Measurements from ENCODE around the gene MTPN.

MTPN gene

DNA sequence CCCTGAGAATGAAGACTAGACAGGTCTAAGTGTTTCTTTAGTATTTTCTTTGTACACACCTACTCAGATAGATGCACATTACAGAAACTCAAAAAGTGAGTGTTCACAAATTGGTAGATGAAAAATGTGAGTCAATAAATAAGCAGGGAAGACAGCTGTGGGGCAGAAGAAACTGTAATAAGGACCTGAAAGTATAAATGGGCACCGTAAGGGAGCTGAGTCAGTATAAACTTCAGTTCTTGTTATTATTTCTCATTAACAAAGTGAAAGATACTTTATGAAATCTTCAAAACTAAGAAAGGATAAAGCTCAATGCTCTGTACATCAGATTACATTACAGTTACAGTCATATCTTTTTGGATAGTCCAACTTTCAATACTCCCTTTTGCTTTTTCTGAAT lies 2.5 kb downstream of the MTPN start:
- no peak for DNase-seq (ENCODE audit: low read depth, low spot score)
- CTCF ChIA-PET: no interaction called here
- H3K4me3 ChIP-seq (ENCODE audit: low read depth, low read length): no peak overlapping the region
- POLR2A ChIA-PET: no interaction called here
- TF ChIP-seq, protein P1, sequence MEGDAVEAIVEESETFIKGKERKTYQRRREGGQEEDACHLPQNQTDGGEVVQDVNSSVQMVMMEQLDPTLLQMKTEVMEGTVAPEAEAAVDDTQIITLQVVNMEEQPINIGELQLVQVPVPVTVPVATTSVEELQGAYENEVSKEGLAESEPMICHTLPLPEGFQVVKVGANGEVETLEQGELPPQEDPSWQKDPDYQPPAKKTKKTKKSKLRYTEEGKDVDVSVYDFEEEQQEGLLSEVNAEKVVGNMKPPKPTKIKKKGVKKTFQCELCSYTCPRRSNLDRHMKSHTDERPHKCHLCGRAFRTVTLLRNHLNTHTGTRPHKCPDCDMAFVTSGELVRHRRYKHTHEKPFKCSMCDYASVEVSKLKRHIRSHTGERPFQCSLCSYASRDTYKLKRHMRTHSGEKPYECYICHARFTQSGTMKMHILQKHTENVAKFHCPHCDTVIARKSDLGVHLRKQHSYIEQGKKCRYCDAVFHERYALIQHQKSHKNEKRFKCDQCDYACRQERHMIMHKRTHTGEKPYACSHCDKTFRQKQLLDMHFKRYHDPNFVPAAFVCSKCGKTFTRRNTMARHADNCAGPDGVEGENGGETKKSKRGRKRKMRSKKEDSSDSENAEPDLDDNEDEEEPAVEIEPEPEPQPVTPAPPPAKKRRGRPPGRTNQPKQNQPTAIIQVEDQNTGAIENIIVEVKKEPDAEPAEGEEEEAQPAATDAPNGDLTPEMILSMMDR (IDR thresholded peaks at IDR 0.05; ENCODE audit: insufficient read depth, low read length, missing control alignments): no peak

- POLR2A ChIA-PET: no interaction called here
- TF ChIP-seq, protein P1 (IDR thresholded peaks at IDR 0.05; ENCODE audit: insufficient read depth, low read length, missing control alignments): no peak
- H3K4me3 ChIP-seq (ENCODE audit: low read depth, low read length): no peak overlapping the region
- no peak for DNase-seq (ENCODE audit: low read depth, low spot score)
- CTCF ChIA-PET: no interaction called here
Measured at GRCh38 chr7:135971366-135971725, 5.8 kb downstream of the MTPN start.

DNA sequence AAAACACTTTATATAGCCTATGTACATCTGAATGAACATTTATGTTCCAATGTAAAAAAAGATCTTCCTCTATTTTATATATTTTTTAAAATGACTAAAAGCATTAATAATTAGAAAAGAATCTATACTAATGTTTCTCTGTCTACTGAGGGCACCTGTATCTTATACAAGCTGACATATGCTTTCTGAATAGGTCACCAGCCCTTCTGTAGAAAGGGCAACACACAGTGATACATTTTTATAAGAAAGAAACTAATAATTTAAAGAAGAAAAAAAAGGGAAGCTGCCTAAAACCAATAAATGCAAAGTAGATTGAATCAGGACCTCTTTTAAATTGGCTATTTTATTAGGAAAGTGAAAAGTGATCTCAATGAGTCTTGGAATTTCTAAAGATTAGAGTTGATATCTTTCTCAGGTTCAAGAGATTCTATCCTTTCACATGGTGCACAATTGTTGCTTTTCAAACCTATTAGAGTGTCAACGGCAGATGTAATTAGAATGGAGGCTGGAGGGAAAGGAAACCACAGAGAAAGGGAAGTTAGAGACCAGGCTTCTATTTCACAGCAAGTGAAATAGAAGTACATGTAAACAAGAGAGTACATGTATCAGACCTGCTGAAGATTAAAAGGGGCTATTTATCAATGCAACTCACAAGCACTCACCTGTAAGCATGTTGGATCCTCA lies 6.3 kb downstream of the MTPN start:
- ChIA-PET CTCF (no interaction called here), POLR2A (no interaction called here)
- TF ChIP-seq, protein P1 (IDR thresholded peaks at IDR 0.05; ENCODE audit: insufficient read depth, low read length, missing control alignments): no peak
- DNase-seq (ENCODE audit: low read depth, low spot score): no peak
- H3K4me3 ChIP-seq (ENCODE audit: low read depth, low read length): no peak overlapping the region

- H3K4me3 ChIP-seq (ENCODE audit: low read depth, low read length): no peak overlapping the region
- CTCF ChIA-PET: no interaction called here
- TF ChIP-seq, protein P1 (IDR thresholded peaks at IDR 0.05; ENCODE audit: insufficient read depth, low read length, missing control alignments): no peak
- POLR2A ChIA-PET: no interaction called here
- no peak for DNase-seq (ENCODE audit: low read depth, low spot score)
Measured at GRCh38 chr7:135970045-135970444, 7.1 kb downstream of the MTPN start.

GRCh38 chr7:135966341-135967043 lies 10.7 kb downstream of the MTPN start:
- ChIA-PET CTCF (interaction anchor here (1.1 kb wide), 1 partner anchor 11 kb away, joined by 3 read pairs; no protein-coding TSS in a partner anchor), POLR2A (interaction anchor here (0.6 to 1.1 kb wide), 3 partner anchors 10 to 304 kb away, joined by 3 read pairs; partner anchors contain the start of genes MTPN and STMP1)
- TF ChIP-seq, protein P1 (IDR thresholded peaks at IDR 0.05; ENCODE audit: insufficient read depth, low read length, missing control alignments): no peak
- no peak overlapping the region for H3K4me3 ChIP-seq (ENCODE audit: low read depth, low read length)
- no peak for DNase-seq (ENCODE audit: low read depth, low spot score)

- CTCF ChIA-PET: no interaction called here
- H3K4me3 ChIP-seq (ENCODE audit: low read depth, low read length): no peak overlapping the region
- POLR2A ChIA-PET: no interaction called here
- DNase-seq (ENCODE audit: low read depth, low spot score): no peak
- TF ChIP-seq, protein P1 (IDR thresholded peaks at IDR 0.05; ENCODE audit: insufficient read depth, low read length, missing control alignments): no peak
Measured at GRCh38 chr7:135965602-135966001, 11.6 kb downstream of the MTPN start.
